DND-41 (cell line): ENCODE measurements around the gene MPP7.

Experiments used
- CTCF ChIP-seq: IDR thresholded peaks from 2 replicates; pipeline ENCODE4 v1.5.1; 2012; ENCODE audit warnings: borderline replicate concordance, low read length, moderate library complexity, mild to moderate bottlenecking; ENCODE audit not compliant: poor library complexity, severe bottlenecking; ENCODE audit errors: extremely low read depth
- EZH2 ChIP-seq: IDR thresholded peaks from 3 replicates; pipeline ENCODE4 v1.6.1; 2012; ENCODE audit warnings: borderline replicate concordance, low read depth, mild to moderate bottlenecking, moderate library complexity, low read length, inconsistent platforms; ENCODE audit not compliant: severe bottlenecking

DNA sequence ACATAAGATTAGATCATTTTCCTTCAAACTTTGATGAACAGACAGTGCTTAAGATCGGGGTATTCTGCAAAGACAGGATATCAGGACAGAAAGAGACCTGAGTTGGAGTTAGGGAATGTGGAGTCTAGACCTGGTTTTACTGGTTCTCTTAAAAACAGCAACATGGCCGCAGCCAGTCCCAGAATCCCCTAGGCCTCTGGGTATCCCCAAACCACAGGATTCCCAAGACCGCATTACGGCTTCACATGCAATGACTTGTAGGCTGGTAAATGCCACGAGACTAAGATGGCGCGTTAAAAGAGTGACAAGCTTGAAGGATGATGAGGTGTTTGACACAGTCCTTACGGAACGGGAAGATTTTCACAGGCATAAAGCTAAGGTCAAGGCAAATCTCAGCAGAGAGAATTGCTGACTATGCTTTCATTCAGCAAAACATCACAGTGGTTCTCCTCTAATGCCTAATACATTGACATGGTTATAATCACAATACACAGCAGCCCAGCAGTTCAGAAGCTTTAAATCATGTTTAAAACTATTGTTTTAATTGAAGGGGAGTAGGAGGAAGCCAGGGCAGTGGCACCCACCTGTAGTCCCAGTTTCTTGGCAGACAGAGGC lies 32.9 kb downstream of the MPP7 start:
- TF ChIP-seq CTCF (no peak), EZH2 (no peak)
